ENCODE data around the gene TNIP3. TPM values are rescaled to one million over a fixed set of nuclear protein-coding genes. Genes with fewer than 3 reads are reported as not detected.

Gene TNIP3
- total RNA-seq, 1 donor from 2014 or later: not detected

DNA sequence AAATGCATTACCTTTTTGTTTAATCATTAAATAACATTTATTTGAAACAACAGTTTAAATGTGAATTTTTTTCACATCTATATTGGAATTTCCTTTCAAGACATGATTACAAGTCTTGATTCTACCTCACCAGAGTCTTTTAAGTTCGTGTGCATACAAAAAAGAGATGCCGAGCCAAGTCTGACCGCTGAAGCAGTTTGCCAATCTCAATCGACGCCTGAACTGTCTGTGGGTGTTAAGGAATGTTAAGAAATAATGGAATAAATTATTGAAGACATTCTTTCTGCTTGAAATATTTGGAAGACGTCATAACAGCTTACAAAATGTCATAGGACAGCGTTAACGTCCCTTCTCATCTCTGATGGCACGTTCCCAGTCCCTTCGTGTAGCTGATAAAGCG is 27.9 kb upstream of the TNIP3 start:
- Histone ChIP-seq H3K27ac (no peak overlapping the region), H3K36me3 (no peaks in the 10 kb centered on the region), H3K79me2 (ENCODE audit: low read depth) (no peaks in the 10 kb centered on the region), H3F3A (ENCODE audit: low read depth) (no peaks in the 10 kb centered on the region), H3K4me3 (no peak overlapping the region), H3K27me3 (no peaks in the 10 kb centered on the region), H3K4me2 (no peak overlapping the region), H3K9ac (no peak overlapping the region), H3K4me1 (no peaks in the 10 kb centered on the region), H3K9me3 (ENCODE audit: low read depth) (no peaks in the 10 kb centered on the region), H4K20me1 (ENCODE audit: low read depth) (no peaks in the 10 kb centered on the region), H2AFZ (replicated peaks) (peak overlapping the region; percentile 23)
- TF ChIP-seq, protein P1, sequence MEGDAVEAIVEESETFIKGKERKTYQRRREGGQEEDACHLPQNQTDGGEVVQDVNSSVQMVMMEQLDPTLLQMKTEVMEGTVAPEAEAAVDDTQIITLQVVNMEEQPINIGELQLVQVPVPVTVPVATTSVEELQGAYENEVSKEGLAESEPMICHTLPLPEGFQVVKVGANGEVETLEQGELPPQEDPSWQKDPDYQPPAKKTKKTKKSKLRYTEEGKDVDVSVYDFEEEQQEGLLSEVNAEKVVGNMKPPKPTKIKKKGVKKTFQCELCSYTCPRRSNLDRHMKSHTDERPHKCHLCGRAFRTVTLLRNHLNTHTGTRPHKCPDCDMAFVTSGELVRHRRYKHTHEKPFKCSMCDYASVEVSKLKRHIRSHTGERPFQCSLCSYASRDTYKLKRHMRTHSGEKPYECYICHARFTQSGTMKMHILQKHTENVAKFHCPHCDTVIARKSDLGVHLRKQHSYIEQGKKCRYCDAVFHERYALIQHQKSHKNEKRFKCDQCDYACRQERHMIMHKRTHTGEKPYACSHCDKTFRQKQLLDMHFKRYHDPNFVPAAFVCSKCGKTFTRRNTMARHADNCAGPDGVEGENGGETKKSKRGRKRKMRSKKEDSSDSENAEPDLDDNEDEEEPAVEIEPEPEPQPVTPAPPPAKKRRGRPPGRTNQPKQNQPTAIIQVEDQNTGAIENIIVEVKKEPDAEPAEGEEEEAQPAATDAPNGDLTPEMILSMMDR (IDR thresholded peaks at IDR 0.05): no peak
- TF ChIP-seq EZH2phosphoT487 (IDR thresholded peaks at IDR 0.05): no peak
- no peak for TF ChIP-seq EZH2 (IDR thresholded peaks at IDR 0.05)
- Mint-ChIP-seq H3K4me3 (no peak overlapping the region), H3K27me3 (ENCODE audit: insufficient read depth, low read depth) (peaks cover 2% of the 10 kb centered on the region), H3K36me3 (no peaks in the 10 kb centered on the region), H3K27ac (no peak overlapping the region), H3K9me3 (no peaks in the 10 kb centered on the region), H3K4me1 (peaks cover 5% of the 10 kb centered on the region)
- DNase-seq (ENCODE audit: low spot score): no peak

DNA sequence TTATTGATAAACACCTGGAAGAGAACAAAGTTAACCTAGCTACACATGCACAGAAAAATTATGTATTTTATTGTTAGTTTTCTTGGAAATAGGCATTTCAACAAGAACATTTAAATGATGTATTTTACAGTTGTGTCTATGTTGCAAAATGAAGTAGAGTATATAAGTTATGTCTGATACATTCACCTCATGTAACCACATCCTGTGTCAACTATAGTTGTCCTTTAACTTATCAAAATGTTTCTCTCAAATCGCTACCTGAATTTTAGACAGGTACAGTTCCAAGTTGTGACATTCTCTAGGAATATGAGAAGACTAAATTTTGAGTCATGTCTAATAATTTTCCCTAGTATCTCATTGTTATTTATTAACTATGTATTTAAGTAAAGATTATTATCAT is 27.2 kb upstream of the TNIP3 start:
- no peaks in the 10 kb centered on the region for H3K36me3 ChIP-seq
- H3K9me3 ChIP-seq (ENCODE audit: low read depth): no peaks in the 10 kb centered on the region
- peaks cover 2% of the 10 kb centered on the region for H3K27me3 Mint-ChIP-seq (ENCODE audit: insufficient read depth, low read depth)
- no peaks in the 10 kb centered on the region for H3K9me3 Mint-ChIP-seq
- H3K27me3 ChIP-seq: no peaks in the 10 kb centered on the region
- H3K4me3 Mint-ChIP-seq: no peak overlapping the region
- DNase-seq (ENCODE audit: low spot score): no peak
- no peak for TF ChIP-seq EZH2 (IDR thresholded peaks at IDR 0.05)
- TF ChIP-seq EZH2phosphoT487 (IDR thresholded peaks at IDR 0.05): no peak
- TF ChIP-seq, protein P1 (IDR thresholded peaks at IDR 0.05): no peak
- no peaks in the 10 kb centered on the region for H3F3A ChIP-seq (ENCODE audit: low read depth)
- H3K4me2 ChIP-seq: no peak overlapping the region
- no peak overlapping the region for H3K27ac Mint-ChIP-seq
- H3K9ac ChIP-seq: no peak overlapping the region
- no peaks in the 10 kb centered on the region for H4K20me1 ChIP-seq (ENCODE audit: low read depth)
- H3K79me2 ChIP-seq (ENCODE audit: low read depth): no peaks in the 10 kb centered on the region
- no peak overlapping the region for H3K4me3 ChIP-seq
- H3K4me1 Mint-ChIP-seq: peaks cover 5% of the 10 kb centered on the region
- H3K4me1 ChIP-seq: no peaks in the 10 kb centered on the region
- H3K27ac ChIP-seq: no peak overlapping the region
- H3K36me3 Mint-ChIP-seq: no peaks in the 10 kb centered on the region
- H2AFZ ChIP-seq (replicated peaks): no peak overlapping the region

DNA sequence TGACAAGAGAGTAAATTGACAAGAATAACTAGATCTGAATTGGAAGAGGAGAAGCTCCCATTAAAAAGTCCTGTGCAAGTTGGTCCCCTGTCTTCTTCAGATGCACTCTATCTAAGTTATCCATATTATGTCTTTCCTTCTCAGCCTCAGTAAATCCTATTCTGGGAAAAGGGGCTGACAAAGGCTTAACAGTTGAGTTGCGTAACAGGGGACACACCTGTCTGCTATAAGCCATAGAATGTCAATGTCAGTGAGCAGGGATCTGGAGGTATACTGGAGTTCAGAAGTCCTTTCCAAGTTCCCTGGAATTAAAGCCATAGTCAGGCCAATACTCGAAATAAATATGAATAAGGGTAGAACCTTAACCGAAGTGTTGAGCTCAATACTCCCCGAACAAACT is 26.3 kb upstream of the TNIP3 start:
- no peak overlapping the region for H3K27ac Mint-ChIP-seq
- Histone ChIP-seq H3F3A (ENCODE audit: low read depth) (no peaks in the 10 kb centered on the region), H3K36me3 (no peaks in the 10 kb centered on the region), H3K4me3 (no peak overlapping the region), H3K27me3 (no peaks in the 10 kb centered on the region), H2AFZ (replicated peaks) (no peak overlapping the region), H4K20me1 (ENCODE audit: low read depth) (no peaks in the 10 kb centered on the region), H3K79me2 (ENCODE audit: low read depth) (no peaks in the 10 kb centered on the region), H3K27ac (no peak overlapping the region), H3K9ac (no peak overlapping the region), H3K4me1 (no peaks in the 10 kb centered on the region), H3K4me2 (no peak overlapping the region), H3K9me3 (ENCODE audit: low read depth) (no peaks in the 10 kb centered on the region)
- no peak overlapping the region for H3K4me3 Mint-ChIP-seq
- TF ChIP-seq EZH2phosphoT487 (IDR thresholded peaks at IDR 0.05) (no peak), EZH2 (IDR thresholded peaks at IDR 0.05) (no peak)
- TF ChIP-seq, protein P1 (IDR thresholded peaks at IDR 0.05): no peak
- H3K4me1 Mint-ChIP-seq: no peaks in the 10 kb centered on the region
- no peak for DNase-seq (ENCODE audit: low spot score)
- no peaks in the 10 kb centered on the region for H3K9me3 Mint-ChIP-seq
- H3K27me3 Mint-ChIP-seq (ENCODE audit: insufficient read depth, low read depth): peaks cover 7% of the 10 kb centered on the region
- no peaks in the 10 kb centered on the region for H3K36me3 Mint-ChIP-seq
